ENCODE results near the gene PTCSC3.
A peak's percentile ranks its signal among the peaks of the same experiment; 100 is the strongest.
"Not testable (repeated sequence)": the region's sequence is repeated elsewhere in the genome, so short reads cannot be mapped to it uniquely, and the experiment has no call there.

The PTCSC3 gene

DNA sequence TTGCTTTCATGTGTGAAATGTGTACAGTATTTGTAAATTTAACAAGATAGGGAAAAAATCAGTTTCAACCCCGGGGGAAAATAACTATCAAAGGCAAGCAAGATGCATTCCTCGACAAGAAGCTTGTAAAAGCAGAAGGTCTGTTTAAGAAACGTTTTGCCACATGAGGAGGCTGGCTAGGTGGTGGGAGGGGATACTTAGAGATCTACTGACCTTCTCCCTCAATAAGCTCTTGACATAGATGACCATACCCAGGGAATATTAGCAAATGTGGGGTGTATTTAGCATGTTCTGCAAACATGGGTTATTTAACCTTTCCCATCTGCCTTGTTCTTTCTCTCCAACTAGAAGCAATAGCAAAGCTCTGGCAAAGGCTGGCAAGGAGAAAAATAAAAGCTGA lies 4.9 kb downstream of the PTCSC3 start:
- no peak for DNase-seq

DNA sequence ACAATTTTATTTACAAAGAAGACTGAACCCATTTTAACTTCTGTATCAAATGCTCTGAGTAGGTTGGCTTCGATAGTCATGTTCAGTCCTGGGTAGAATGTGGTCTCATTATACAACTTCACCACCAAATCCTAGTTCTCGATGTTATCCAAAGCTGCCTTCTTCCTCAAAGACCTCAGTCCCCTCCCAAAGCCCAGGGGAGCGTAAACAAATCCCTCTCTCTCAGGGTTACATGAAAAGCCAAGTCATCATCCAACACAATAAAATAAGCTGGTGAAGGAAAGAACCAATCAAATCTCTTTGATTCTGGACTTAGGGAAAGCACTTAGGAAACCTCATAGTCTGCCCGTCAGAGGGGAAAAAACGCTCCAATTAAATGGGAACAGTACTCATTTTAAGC lies 9.1 kb downstream of the PTCSC3 start:
- peak; percentile 71 for DNase-seq

DNA sequence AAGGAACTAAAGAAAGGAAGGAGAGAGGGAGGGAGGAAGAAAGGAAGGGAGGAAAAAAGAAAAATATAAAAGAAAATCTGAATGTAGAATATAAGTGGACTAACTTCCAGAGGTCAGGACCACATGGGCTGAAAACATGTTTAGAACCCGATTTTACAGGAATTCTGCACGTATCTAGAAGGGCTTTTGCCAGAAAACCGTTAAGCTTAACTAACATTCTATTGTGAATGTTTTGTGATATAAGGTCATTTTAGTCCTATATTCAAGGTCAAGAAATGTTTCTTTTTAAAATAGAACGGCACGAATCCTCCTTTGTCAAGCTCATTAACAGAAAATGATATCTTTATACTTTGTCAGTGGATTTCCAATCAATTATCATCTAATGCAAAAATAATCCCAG lies 13.1 kb downstream of the PTCSC3 start:
- DNase-seq = no peak

DNA sequence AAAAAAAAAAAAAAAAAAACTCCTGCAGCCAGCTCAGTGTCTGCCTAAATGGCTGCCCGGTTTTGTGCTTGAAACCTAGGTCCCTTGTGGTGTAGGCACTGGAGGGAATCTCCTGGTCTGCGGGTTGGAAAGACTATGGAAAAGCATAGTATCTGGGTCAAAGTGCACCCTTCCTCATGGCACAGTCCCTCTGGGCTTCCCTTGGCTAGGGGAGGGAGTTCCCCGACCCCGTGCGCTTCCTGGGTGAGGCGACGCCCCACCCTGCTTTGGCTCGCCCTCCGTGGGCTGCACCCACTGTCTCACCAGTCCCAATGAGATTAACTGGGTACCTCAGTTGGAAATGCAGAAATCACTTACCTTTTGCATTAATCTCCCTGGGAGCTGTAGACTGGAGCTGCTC lies 14.3 kb downstream of the PTCSC3 start:
- DNase-seq = no peak

DNA sequence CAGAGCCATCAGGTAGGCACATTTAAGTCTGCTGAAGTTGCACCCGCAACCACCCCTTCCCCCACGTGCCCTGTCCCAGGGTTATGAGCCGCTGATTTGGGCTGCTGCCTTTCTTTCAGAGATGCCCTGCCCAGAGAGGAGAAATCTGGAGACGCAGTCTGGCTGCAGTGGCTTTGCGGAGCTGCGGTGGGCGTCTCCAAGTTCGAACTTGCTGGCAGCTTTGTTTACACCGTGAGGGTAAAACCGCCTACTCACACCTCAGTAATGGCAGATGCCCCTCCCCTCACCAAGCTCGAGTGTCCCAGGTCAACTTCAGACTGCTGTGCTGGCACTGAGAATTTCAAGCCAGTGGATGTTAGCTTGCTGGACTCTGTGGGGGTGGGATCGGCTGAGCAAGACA lies 14.7 kb downstream of the PTCSC3 start:
- no peak for DNase-seq

DNA sequence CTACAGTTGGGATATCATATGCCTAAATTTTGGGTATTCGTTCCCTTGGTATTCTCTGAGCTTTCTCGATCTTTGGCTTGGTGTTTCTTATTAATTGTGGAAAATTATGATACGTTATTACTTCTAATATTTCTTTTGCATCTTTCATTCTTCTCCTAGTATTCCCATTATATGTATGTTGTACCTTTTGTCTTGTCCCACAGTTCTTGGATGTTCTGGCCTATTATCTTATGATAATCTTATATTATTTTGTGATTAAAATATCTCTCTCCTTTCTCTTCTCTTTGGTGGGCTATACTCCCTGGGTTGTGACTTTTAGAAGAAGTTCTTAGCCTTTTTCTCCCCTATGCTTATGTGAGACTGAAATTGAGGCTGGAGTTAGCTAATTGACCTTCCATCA lies 25.2 kb downstream of the PTCSC3 start:
- DNase-seq = no peak

DNA sequence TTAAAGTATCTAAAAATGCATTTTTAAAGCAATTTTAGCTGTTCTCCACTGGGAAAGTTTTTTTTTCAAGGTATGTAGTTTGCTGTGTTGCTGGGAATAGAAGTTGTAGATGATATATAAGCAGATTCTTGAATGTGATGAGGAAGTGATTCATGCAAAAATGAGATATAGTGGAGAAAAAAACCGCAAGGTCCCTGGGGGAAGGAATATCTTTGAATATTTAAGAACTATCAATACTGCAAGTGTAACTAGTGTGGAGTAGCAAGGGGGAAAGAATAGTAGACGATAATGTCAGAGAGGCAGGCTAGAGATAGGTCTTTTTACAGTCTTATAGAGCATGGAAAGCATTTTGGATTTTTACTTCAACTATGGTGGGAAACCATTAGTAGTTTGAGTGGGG lies 42.5 kb downstream of the PTCSC3 start:
- DNase-seq = no peak

DNA sequence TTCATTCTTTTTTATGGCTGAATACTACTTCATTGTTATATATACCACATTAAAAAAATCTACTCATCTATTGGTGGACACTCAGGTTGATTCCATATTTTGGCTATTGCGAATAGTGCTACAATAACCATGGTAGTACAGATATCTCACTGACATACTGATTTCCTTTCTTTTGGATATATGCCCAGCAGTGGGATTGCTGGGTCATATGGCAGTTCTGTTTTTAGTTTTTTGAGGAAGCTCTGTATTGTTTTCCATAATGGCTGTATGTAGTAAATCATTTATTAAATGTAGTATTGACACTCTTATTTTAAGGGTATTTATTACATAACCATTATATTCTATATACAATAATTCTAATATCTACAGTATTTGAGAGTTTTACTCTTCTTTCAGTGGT lies 43.7 kb downstream of the PTCSC3 start:
- DNase-seq = no peak

DNA sequence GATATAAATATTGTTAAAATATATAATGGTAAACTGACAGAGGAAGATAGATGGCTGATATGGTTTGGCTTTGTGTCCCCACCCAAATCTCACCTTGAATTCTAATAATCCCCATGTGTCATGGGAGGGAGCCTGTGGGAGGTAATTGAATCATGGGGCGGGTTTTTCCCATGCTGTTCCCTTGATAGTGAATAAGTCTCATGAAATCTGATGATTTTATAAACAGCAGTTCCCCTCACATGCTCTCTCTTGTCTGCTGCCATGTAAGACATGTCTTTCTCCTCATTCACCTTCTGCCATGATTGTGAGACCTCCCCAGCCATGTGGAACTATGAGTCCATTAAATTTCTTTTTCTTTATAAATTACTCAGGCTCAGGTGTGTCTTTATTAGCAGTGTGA lies 46.3 kb downstream of the PTCSC3 start:
- no peak for DNase-seq

DNA sequence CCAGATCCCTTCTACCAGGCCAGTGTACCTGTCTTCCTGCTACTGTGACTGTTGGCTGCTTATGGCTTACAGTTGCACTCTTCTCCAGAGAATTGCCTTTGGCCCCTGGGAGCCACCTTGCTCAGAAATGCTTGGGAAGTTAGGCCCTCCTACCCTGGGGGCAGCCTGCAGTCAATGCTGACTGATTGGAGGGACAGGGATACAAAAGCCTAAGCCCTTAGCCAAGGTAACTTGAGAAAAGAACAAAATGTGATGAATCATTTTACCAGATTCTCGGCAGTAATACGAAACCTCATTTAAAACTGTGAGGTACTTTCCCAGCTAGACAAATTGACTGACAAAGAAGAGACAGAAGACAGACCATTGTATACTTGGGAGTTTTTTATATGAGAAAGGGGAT lies 47.3 kb downstream of the PTCSC3 start:
- DNase-seq = no peak

DNA sequence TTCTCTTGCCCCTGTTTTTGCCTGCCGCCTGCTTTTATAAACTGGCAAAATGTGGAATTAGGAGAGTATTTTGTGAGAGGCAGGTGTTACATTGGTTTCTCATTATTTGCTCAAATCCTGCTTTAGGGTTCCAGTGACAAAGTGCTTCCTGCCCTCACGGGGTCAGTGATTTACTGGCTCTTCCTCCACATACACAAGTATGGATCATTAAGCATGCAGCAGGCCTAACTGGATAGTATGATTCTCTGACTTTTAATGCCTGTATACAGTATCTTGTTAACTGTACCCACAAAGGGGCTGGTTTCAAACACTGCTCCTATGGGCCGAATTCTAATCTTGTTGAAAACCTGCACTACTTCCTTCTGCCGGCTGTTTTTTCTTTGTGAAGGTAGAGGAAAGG lies 63.2 kb downstream of the PTCSC3 start:
- peak; percentile 42 for DNase-seq

DNA sequence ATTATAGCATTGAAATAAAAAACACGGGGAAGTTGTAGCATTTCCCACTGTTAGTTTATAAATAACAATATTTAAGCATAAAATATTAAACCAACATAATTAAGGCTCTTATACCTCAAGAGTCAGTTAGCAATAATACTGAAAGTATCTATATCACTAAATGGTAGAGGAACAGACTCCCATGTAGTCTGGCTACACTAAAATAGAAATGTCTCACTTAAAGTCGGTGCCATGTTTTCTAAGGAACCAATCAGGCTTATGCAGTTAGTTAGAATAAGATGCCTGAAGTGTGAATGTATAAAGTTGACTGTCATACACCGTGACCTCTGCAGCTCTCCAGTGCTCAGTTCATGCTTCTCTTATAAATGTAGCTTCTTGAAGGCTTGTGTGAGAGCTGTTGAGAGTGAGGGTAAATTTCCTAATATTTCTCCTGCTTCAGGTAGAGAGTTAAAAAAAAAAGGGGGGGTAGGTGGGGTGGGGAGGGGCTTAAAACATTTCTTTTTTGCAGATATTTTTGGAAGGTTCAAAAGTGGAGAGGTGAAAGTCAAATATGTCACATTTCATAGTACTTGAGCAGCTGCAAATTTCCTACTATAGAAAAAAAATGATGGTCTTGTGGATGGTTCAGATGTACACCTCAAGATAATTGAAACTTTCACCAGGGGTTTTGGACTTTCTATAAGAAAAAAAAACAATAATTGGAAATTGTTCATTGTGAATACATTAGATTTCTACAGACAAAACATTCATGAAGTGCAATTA lies 64.5 kb downstream of the PTCSC3 start:
- DNase-seq = no peak

DNA sequence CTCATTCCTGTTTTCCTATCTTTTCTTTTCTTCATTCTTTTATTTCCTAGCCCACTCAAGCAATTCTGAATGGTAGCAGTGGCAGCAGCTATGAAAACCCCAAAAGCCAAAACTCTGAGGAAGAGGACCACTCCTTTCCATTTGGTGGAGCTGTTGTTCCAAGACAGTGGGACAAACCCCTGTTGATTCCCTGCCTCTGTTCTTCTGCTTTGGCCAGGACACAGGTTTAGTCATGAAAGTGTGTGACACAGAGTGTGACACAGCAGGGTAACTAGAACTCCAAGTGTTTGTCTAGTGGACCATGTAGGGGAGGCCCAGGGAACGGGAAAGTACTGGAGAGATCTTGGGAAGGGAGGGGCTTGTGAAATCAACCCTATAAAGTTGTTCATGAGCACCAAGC lies 71.1 kb downstream of the PTCSC3 start:
- DNase-seq = peak; percentile 85

DNA sequence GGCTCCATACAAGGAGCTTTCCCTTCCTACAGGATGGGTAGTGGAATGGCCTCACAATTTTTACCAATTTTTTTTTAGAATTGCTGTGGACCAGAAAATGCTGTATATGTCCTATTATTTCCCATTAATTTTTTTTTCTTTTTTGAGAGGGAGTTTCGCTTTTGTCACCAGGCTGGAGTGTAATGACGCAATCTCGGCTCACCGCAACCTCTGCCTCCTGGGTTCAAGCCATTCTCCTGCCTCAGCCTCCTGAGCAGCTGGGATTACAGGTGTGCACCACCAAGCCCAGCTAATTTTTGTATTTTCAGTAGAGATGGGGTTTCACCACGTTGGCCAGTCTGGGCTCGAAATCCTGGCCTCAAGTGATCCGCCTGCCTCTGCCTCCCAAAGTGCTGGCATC lies 72.3 kb downstream of the PTCSC3 start:
- DNase-seq = not testable (repeated sequence)

DNA sequence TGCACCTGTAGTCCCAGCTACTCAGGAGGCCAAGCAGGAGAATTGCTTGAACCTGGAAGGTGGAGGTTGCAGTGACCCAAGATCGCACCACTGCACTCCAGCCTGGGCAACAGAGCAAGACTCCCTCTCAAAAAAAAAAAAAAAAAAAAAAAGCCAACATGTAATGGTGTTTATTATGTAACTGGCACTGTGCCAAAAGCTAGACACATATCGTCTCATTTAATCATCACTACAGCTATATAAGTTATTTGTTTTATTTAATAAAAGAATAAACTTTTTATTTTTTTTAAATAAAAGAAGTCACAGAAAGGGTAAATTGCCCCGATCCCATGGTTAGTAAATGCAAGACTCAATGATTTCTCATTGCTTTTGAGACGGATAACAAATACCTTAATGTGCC lies 76.9 kb downstream of the PTCSC3 start:
- no peak for DNase-seq

DNA sequence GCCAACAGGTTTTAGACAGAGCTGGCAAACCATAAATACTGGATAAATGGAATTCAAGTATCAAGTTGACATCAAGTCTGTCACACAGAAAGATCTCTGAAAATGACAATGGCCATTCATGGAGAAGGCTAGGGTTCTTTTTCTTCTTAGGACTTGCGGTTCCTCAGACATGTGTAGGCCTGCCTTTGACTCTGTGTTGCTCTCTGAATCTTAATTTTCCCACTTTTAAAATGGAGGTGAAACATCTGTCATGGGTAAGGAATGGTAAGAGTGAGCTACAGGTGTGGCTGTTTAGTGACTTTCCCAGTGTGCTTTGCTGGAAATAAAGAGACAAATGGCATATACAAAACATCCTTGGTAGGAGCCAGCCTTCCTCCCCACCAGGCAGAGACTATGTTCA lies 79.2 kb downstream of the PTCSC3 start:
- no peak for DNase-seq

DNA sequence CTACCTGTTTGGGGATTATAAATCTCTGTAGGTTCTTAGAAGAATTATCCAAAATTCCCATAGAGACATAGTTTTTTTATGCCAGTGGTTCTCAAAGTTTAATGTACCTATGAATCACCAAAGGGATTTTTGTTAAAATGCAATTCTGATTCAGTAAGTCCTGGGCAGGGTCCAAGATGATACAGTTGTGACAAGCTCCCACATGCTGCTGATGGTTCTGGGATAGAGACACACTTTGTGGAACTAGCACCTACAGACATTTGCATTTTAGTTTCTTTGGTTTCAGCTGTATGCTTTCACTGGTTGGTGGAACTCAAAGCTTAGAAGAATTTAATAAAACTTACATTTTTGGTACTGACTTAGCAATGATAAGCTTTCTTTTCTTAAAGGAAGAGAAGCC lies 80.4 kb downstream of the PTCSC3 start:
- no peak for DNase-seq

DNA sequence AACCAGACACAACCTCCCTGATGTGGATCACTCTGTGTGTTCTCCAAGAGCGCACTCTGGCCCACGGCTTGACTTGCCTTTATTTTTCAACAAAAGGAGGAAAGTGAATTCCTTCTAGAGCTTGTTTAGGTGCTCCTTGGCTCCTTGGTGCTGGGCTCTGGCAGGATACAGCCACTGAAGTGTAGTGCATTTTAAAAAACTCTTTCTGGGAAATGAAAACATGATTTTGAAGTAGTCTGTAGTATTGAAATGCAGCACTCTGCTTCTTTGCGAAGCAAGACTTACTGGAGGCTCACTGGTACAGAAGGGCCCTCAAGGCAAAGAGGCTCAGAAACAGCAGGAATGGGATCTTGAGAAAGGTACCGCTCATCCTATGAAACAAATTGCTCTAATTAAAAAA lies 81.6 kb downstream of the PTCSC3 start:
- DNase-seq = no peak

DNA sequence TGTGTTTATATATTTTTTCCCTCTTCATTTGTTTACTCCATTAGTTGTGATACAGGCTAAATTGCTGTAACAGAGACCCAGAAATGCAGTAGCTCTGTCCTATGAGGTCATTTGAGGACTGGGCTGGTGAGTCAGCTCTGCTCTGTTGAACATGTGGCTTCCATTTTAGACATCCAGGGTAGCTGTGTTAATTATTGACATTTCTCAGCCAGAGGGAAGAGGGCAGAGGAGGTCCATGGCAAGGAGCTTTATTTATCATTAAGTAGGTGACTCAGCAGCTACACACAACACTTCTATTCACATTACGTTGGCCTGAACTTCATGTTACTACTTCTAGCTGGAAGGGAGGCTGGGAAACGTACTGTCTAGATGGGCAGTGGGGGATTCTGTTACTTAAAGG lies 85.4 kb downstream of the PTCSC3 start:
- DNase-seq = no peak

DNA sequence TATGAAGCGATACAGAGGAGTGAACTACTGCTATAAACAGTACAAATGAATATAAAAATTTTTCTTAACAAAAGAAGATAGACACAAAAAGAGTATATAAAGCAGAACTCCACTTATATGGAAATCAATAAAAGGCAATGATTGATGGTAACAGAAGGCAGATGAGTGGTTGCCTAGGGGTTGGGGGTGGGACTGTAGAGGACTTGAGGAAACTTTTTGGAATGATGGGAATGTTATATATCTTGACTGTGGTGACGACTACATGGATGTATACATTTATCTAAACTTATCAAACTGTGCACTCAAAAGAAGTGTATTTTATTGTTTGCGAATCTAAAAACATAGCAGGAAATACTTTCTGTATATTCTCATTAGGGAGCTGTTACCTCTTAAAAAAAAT lies 89.1 kb downstream of the PTCSC3 start:
- no peak for DNase-seq

DNA sequence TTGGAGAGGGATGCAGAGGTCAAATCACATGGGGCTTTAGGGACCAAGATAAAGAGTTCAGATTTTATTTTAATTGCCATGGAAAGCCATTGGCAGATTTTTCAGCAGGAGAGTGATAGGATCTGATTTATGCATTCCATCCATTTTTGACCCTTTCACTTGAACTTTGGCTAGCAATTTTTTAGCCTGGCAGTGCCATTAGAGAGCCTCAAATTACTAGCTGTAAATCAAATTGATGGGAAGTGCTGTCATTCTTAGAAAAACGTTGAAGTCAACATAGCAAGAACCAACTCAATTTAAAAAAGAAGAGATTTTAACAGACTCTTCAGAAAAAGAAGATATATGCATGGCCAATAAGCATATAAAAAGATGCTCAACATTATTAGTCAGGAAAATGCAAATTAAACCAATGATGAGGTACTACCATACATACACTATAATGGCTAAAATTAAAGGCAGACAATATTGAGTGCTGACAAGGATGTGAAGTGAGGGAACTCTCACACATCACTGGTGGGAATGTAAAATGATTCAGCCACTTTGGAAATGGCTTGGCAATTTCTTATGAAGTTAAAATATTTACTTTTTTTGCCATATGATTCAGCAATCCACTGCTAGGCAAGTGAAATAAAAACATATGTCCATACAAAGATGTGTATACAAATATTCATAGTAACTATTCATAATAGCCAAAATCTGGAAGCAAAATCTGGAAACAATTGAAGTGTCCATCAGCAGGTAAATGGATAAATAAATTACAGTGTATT lies 89.7 kb downstream of the PTCSC3 start:
- no peak for DNase-seq

DNA sequence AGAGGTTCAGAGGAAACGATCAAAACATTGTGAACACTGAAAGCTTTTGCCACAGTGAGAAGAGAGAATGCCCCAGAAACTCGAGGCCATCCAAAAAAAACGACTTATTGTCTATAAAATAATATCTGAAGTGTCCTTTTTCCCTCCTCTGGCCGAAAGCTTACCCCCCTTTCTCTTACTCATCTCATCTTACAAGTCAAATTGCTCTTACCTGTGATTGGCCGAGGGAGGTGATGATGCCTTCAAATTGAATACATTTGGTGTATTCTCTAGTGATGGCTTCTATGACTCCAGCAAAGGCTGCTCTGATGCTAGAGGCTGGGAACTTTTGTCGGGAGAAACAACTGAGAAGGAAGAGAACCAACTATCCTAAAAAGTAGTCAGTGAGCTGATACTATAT lies 90.7 kb downstream of the PTCSC3 start:
- no peak for DNase-seq
